NCI-H510A (cell line): ENCODE results near the gene TTLL12.

Experiments
- DNase-seq: peaks from one replicate; lab custom pipeline; 2025; lab: John Stamatoyannopoulos, UW

The TTLL12 gene

GRCh38 chr22:43186272-43187170 is at the start of gene TTLL12:
TTLL12 (minus strand) TSS chr22:43187134; CDS start chr22:43187069, 65 bp downstream.
- no peak for DNase-seq

GRCh38 chr22:43235445-43236409 is 48.8 kb upstream of the TTLL12 start:
- no peak for DNase-seq

GRCh38 chr22:43234264-43234988 is 47.5 kb upstream of the TTLL12 start:
- no peak for DNase-seq

- no peak for DNase-seq
Measured at GRCh38 chr22:43233529-43233928, 46.6 kb upstream of the TTLL12 start.

GRCh38 chr22:43232445-43232844 is 45.5 kb upstream of the TTLL12 start:
- no peak for DNase-seq

- DNase-seq = no peak
Measured at GRCh38 chr22:43231724-43232034, 44.7 kb upstream of the TTLL12 start.

- peak; percentile 54 for DNase-seq
Measured at GRCh38 chr22:43230971-43231723, 44.2 kb upstream of the TTLL12 start.

GRCh38 chr22:43230571-43230970 is 43.6 kb upstream of the TTLL12 start:
- DNase-seq = no peak

- DNase-seq = no peak
Measured at GRCh38 chr22:43228863-43229262, 41.9 kb upstream of the TTLL12 start.

- no peak for DNase-seq
Measured at GRCh38 chr22:43228330-43228729, 41.4 kb upstream of the TTLL12 start.

- no peak for DNase-seq
Measured at GRCh38 chr22:43227239-43227630, 40.3 kb upstream of the TTLL12 start.

- peak; percentile 52 for DNase-seq
Measured at GRCh38 chr22:43226377-43227238, 39.7 kb upstream of the TTLL12 start.

GRCh38 chr22:43225609-43226008 is 38.7 kb upstream of the TTLL12 start:
- no peak for DNase-seq

GRCh38 chr22:43222987-43223386 is 36.1 kb upstream of the TTLL12 start:
- DNase-seq = no peak

- DNase-seq = no peak
Measured at GRCh38 chr22:43222262-43222661, 35.3 kb upstream of the TTLL12 start.

GRCh38 chr22:43220625-43221380 is 33.9 kb upstream of the TTLL12 start:
- no peak for DNase-seq

GRCh38 chr22:43218786-43219185 is 31.9 kb upstream of the TTLL12 start:
- no peak for DNase-seq

- no peak for DNase-seq
Measured at GRCh38 chr22:43217285-43218030, 30.5 kb upstream of the TTLL12 start.

- peak; percentile 37 for DNase-seq
Measured at GRCh38 chr22:43216738-43217137, 29.8 kb upstream of the TTLL12 start.
